Measurements from ENCODE around the gene REV3L. TPM values are rescaled to one million over a fixed set of nuclear protein-coding genes. Genes with fewer than 3 reads are reported as not detected.

The REV3L gene
- total RNA-seq, 4 donors from 2014 or later = 40.7 to 84.1 (median 52.6) TPM

GRCh38 chr6:111270121-111270520 lies 212.9 kb downstream of the REV3L start:
- WGBS, 2 donors (ENCODE audit: low coverage in 1 of 2) = 94 to 96% methylated on average over 4 of the region's 4 CpGs
- Histone ChIP-seq H3K4me1 (peaks cover 0 to 12% (median 0%) of the 10 kb centered on the region in 3 donors), H3K36me3 (peaks cover 7 to 70% of the 10 kb centered on the region in 2 donors), H3K27ac (no peak overlapping the region), H3K27me3 (no peaks in the 10 kb centered on the region), H3K4me3 (no peak overlapping the region), H3K9me3 (peaks cover 0 to 25% (median 0%) of the 10 kb centered on the region in 3 donors)
- ATAC-seq = no peak
- TF ChIP-seq POLR2AphosphoS5 (IDR thresholded peaks at IDR 0.05) (no peak), EP300 (IDR thresholded peaks at IDR 0.05) (no peak), POLR2A (IDR thresholded peaks at IDR 0.05) (no peak), CTCF (IDR thresholded peaks at IDR 0.05) (no peak)

- ATAC-seq = no peak
- WGBS, 2 donors (ENCODE audit: low coverage in 1 of 2) = 71 to 100% methylated on average over 1 of the region's 1 CpG
- Histone ChIP-seq H3K4me1 (peaks cover 0 to 12% (median 0%) of the 10 kb centered on the region in 3 donors), H3K9me3 (peaks cover 0 to 18% (median 0%) of the 10 kb centered on the region in 3 donors), H3K27me3 (no peaks in the 10 kb centered on the region), H3K36me3 (peaks cover 1 to 70% of the 10 kb centered on the region in 2 donors), H3K4me3 (no peak overlapping the region), H3K27ac (no peak overlapping the region)
- no peak for TF ChIP-seq POLR2A (IDR thresholded peaks at IDR 0.05)
- TF ChIP-seq POLR2AphosphoS5 (IDR thresholded peaks at IDR 0.05) = no peak
- no peak for TF ChIP-seq CTCF (IDR thresholded peaks at IDR 0.05)
- TF ChIP-seq EP300 (IDR thresholded peaks at IDR 0.05) = no peak
Observed at GRCh38 chr6:111269401-111269970, 213.5 kb downstream of the REV3L start.

GRCh38 chr6:111267764-111268333 lies 215.2 kb downstream of the REV3L start:
- ATAC-seq = no peak
- no peak overlapping the region for H3K27ac ChIP-seq
- WGBS, 2 donors (ENCODE audit: low coverage in 1 of 2) = 77 to 93% methylated on average over 3 to 7 of the region's 7 CpGs
- TF ChIP-seq CTCF (IDR thresholded peaks at IDR 0.05) (no peak), POLR2AphosphoS5 (IDR thresholded peaks at IDR 0.05) (no peak), POLR2A (IDR thresholded peaks at IDR 0.05) (no peak), EP300 (IDR thresholded peaks at IDR 0.05) (no peak)
- H3K9me3 ChIP-seq = peaks cover 0 to 2% (median 0%) of the 10 kb centered on the region in 3 donors
- no peaks in the 10 kb centered on the region for H3K27me3 ChIP-seq
- H3K4me3 ChIP-seq = no peak overlapping the region
- peaks cover 0 to 16% (median 0%) of the 10 kb centered on the region in 3 donors for H3K4me1 ChIP-seq
- peaks cover 0 to 61% of the 10 kb centered on the region in 2 donors for H3K36me3 ChIP-seq

- H3K27ac ChIP-seq = no peak overlapping the region
- no peaks in the 10 kb centered on the region for H3K9me3 ChIP-seq
- TF ChIP-seq CTCF (IDR thresholded peaks at IDR 0.05) (no peak), POLR2AphosphoS5 (IDR thresholded peaks at IDR 0.05) (no peak), EP300 (IDR thresholded peaks at IDR 0.05) (no peak), POLR2A (IDR thresholded peaks at IDR 0.05) (no peak)
- ATAC-seq = no peak
- no peak overlapping the region for H3K4me3 ChIP-seq
- WGBS, 2 donors (ENCODE audit: low coverage in 1 of 2) = 83% methylated on average over 2 of the region's 2 CpGs; no CpG with 5 or more reads in 1 of the 2 donors
- H3K36me3 ChIP-seq = peaks cover 0 to 52% of the 10 kb centered on the region in 2 donors
- no peaks in the 10 kb centered on the region for H3K27me3 ChIP-seq
- peaks cover 0 to 21% (median 0%) of the 10 kb centered on the region in 3 donors for H3K4me1 ChIP-seq
Observed at GRCh38 chr6:111266276-111266675, 216.7 kb downstream of the REV3L start.

GRCh38 chr6:111265842-111266241 lies 217.2 kb downstream of the REV3L start:
- H3K4me3 ChIP-seq = no peak overlapping the region
- no peaks in the 10 kb centered on the region for H3K27me3 ChIP-seq
- peaks cover 0 to 52% of the 10 kb centered on the region in 2 donors for H3K36me3 ChIP-seq
- peaks cover 0 to 23% (median 0%) of the 10 kb centered on the region in 3 donors for H3K4me1 ChIP-seq
- no peak for ATAC-seq
- H3K27ac ChIP-seq = no peak overlapping the region
- TF ChIP-seq CTCF (IDR thresholded peaks at IDR 0.05) (no peak), POLR2AphosphoS5 (IDR thresholded peaks at IDR 0.05) (no peak), EP300 (IDR thresholded peaks at IDR 0.05) (no peak), POLR2A (IDR thresholded peaks at IDR 0.05) (no peak)
- H3K9me3 ChIP-seq = no peaks in the 10 kb centered on the region
- WGBS, 2 donors (ENCODE audit: low coverage in 1 of 2) = 68 to 94% methylated on average over 4 to 6 of the region's 6 CpGs
